Kidney (tissue), 14 donors: ENCODE data around the gene MINDY4B. TPM values are rescaled to one million over a fixed set of nuclear protein-coding genes. Genes with fewer than 3 reads are reported as not detected.
"Not testable (repeated sequence)": the region's sequence is repeated elsewhere in the genome, so short reads cannot be mapped to it uniquely, and the experiment has no call there.

ENCODE experiments used
- DNase-seq, 5 donors: peaks; one replicate each; pipeline ENCODE4 v3.0.0-alpha.2; 2013 to 2020
- FAIRE-seq: peaks from 2 replicates; lab custom pipeline; 2012; peaks lifted over from hg19 to GRCh38; lab: Jason Lieb, UNC
- H3K27ac ChIP-seq, 2 donors: one replicate each; pipeline ENCODE4 v1.7.0; 2013; ENCODE audit warnings: low read depth in 2 of 2, low read length in 2 of 2, inconsistent platforms in 1 of 2
- H3K27me3 ChIP-seq: one replicate; pipeline ENCODE4 v1.7.1; 2013; ENCODE audit warnings: low read length, inconsistent platforms; ENCODE audit not compliant: control insufficient read depth, insufficient read depth
- H3K36me3 ChIP-seq, 3 donors: one replicate each; pipeline versions ENCODE4 v1.7.0 to v1.7.1; 2013; ENCODE audit warnings: low read length in 3 of 3, control low read depth in 1 of 3, inconsistent platforms in 1 of 3; ENCODE audit not compliant: insufficient read depth in 3 of 3, control insufficient read depth in 2 of 3
- H3K4me1 ChIP-seq, 3 donors: one replicate each; pipeline versions ENCODE4 v1.7.0 to v1.7.1; 2013; ENCODE audit warnings: low read length in 3 of 3, inconsistent platforms in 1 of 3, low read depth in 1 of 3; ENCODE audit not compliant: control insufficient read depth in 2 of 3, insufficient read depth in 2 of 3
- H3K4me3 ChIP-seq, 3 donors: one replicate each; pipeline versions ENCODE4 v1.7.0 to v1.8.1; 2013; ENCODE audit warnings: low read length in 3 of 3, control low read depth in 1 of 3, inconsistent platforms in 1 of 3
- H3K9ac ChIP-seq, 3 donors: one replicate each; pipeline versions ENCODE4 v1.7.0 to v1.7.1; 2013; ENCODE audit warnings: low read length in 3 of 3, control low read depth in 1 of 3, inconsistent platforms in 1 of 3
- H3K9me3 ChIP-seq, 3 donors: one replicate each; pipeline versions ENCODE4 v1.7.0 to v1.7.1; 2013; ENCODE audit warnings: low read length in 3 of 3, control low read depth in 1 of 3, inconsistent platforms in 1 of 3; ENCODE audit not compliant: control insufficient read depth in 2 of 3, insufficient read depth in 1 of 3
- intact Hi-C: fragments of 100-400 bp; cut with DNase I; formaldehyde crosslinking; loops from one replicate; pipeline ENCODE4 v1.11.1; 2022
- polyA plus RNA-seq: library from polyadenylated mRNA; stranded (reverse); fragments of 350-450 nt; fragmentation: Illumina TruSeq; extraction: RNeasy Lipid Tissue Mini Kit (QIAGEN cat#74804); gene quantifications from one replicate; pipeline ENCODE4 v1.2.3, GENCODE V29; 2014; ENCODE audit warnings: low read depth, low replicate concordance; ENCODE audit not compliant: insufficient read depth
- total RNA-seq: library from RNA; stranded (reverse); fragmentation: NEBNext Ultra II Directional; extraction: Animal tissue kit (Norgen Biotek cat#: 25700); gene quantifications from one replicate; pipeline ENCODE4 v1.2.1, GENCODE V29; 2021
- TF ChIP-seq, protein P1 (sequence below): IDR thresholded peaks from 3 replicates; pipeline ENCODE4 v1.5.1; 2012; ENCODE audit warnings: mild to moderate bottlenecking, moderate library complexity, borderline replicate concordance; ENCODE audit not compliant: insufficient read depth; ENCODE audit errors: extremely low read depth
- donor health status: control.
- donor health status: control.
- donor health status: control.
- donor health status: control.
- donor health status: control.
- donor health status: DM: yes; HTN: yes; CAD: no.
- donor health status: Normal renal cell carcinoma (clear cell type).

MINDY4B gene
- total and polyA plus RNA-seq, 2 donors from 2014 or later = not detected

DNA sequence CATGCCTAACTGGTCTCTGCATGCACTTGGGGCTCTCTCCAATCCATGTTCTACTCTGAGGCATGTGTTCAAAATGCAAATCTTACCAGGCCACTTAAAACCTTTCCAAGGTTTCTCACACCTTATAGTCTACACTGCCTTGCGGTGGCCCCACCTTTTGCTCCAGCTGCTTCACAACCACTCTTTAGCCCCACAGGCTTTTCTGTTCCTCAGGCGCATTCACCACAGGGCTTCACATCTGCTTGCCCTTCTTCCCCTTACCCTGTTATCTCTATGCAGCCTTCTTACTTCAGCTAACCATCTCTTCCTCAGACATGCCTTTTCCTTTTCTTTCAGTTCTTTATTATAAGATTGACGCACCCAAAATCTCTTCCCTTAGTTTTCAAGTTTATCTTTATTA is 37.8 kb downstream of the MINDY4B start:
- no peak overlapping the region for H3K4me3 ChIP-seq
- no peak overlapping the region for H3K9ac ChIP-seq
- no peaks in the 10 kb centered on the region for H3K27me3 ChIP-seq
- FAIRE-seq (no peak), DNase-seq (no peak)
- TF ChIP-seq, protein P1, sequence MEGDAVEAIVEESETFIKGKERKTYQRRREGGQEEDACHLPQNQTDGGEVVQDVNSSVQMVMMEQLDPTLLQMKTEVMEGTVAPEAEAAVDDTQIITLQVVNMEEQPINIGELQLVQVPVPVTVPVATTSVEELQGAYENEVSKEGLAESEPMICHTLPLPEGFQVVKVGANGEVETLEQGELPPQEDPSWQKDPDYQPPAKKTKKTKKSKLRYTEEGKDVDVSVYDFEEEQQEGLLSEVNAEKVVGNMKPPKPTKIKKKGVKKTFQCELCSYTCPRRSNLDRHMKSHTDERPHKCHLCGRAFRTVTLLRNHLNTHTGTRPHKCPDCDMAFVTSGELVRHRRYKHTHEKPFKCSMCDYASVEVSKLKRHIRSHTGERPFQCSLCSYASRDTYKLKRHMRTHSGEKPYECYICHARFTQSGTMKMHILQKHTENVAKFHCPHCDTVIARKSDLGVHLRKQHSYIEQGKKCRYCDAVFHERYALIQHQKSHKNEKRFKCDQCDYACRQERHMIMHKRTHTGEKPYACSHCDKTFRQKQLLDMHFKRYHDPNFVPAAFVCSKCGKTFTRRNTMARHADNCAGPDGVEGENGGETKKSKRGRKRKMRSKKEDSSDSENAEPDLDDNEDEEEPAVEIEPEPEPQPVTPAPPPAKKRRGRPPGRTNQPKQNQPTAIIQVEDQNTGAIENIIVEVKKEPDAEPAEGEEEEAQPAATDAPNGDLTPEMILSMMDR = no peak
- H3K4me1 ChIP-seq = no peaks in the 10 kb centered on the region
- H3K36me3 ChIP-seq = no peaks in the 10 kb centered on the region
- no peaks in the 10 kb centered on the region for H3K9me3 ChIP-seq
- intact Hi-C loops = no loop called here
- H3K27ac ChIP-seq = no peak overlapping the region

DNA sequence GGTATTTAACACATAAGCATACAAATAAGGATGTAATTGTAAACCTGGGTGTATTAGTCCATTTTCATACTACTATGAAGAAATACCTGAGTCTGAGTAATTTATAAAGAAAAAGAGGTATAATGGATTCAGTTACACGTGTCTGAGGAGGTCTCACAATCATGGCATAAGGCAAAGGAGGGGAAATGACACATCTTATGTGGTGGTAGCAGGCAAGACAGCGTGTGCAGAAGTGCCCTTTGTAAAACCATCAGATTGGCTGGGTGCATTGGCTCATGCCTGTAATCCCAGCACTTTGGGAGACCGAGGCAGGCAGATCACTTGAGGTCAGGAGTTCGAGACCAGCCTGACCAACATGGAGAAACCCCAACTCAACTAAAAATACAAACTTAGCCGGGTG is 41.3 kb downstream of the MINDY4B start:
- not testable (repeated sequence) for H3K9me3 ChIP-seq, H3K27ac ChIP-seq, H3K27me3 ChIP-seq, H3K9ac ChIP-seq, H3K4me1 ChIP-seq, H3K36me3 ChIP-seq, DNase-seq, FAIRE-seq, H3K4me3 ChIP-seq
- intact Hi-C loops = loop anchor here (5.0 kb wide), 1 partner anchor 142 kb away; no protein-coding TSS in a partner anchor

DNA sequence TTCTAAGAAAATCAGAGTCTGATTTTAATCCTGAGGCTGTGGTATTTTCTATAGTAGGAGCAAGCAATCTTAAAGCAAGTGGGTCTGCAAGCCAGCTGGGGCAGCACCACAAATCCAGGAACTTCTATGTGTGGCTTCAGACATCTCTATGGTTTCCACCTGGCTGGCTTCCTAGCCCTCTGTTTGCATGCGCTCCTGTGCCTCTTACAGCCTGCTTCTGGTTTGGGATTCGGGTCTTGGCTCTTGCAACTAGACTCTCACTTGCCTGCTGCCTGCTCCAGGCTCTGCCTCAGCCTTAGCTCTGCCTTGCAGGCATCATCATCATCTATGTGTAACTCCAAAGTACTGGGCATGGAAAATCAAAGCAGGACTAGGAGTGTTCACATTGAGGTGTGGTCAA is 43.4 kb downstream of the MINDY4B start:
- H3K36me3 ChIP-seq = no peaks in the 10 kb centered on the region
- H3K4me1 ChIP-seq = no peaks in the 10 kb centered on the region
- intact Hi-C loops = loop anchor here (5.0 kb wide), 1 partner anchor 140 kb away; no protein-coding TSS in a partner anchor
- DNase-seq (no peak), FAIRE-seq (no peak)
- H3K27ac ChIP-seq = no peak overlapping the region
- TF ChIP-seq, protein P1 = no peak
- H3K4me3 ChIP-seq = no peak overlapping the region
- no peak overlapping the region for H3K9ac ChIP-seq
- no peaks in the 10 kb centered on the region for H3K9me3 ChIP-seq
- H3K27me3 ChIP-seq = no peaks in the 10 kb centered on the region

DNA sequence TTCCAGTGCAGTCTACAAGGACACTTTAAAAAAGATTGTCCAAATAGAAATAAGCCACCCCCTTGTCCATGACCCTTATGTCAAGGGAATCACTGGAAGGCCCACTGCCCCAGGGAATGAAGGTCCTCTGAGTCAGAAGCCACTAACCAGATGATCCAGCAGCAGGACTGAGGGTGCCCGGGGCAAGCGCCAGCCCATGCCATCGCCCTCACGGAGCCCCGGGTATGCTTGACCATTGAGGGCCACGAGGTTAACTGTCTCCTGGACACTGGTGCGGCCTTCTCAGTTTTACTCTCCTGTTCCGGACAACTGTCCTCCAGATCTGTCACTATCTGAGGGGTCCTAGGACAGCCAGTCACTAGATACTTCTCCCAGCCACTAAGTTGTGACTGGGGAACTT is 47.3 kb downstream of the MINDY4B start:
- H3K27ac ChIP-seq, H3K36me3 ChIP-seq, intact Hi-C loops, H3K27me3 ChIP-seq, H3K9me3 ChIP-seq, DNase-seq, FAIRE-seq, H3K9ac ChIP-seq, H3K4me1 ChIP-seq, H3K4me3 ChIP-seq: not testable (repeated sequence)
